K562 (cell line): Measurements from ENCODE around the gene PRSS8. TPM values are rescaled to one million over a fixed set of nuclear protein-coding genes. Genes with fewer than 3 reads are reported as not detected.

Source experiments
- ATAC-seq: fragments of 200-7000 bp; cut with Tn5 transposase; 3 replicates; pipeline ENCODE4 v1.9.1; 2020; ENCODE audit warnings: moderate library complexity
- BruUV-seq: library from RNA; stranded (reverse); fragments of 400-500 nt; replicated peaks from 2 replicates; lab custom pipeline; 2021; lab: Mats Ljungman, UMichigan
- CTCF ChIA-PET: fragments of 300-600 bp; formaldehyde crosslinking; extraction: SDS; loops from one replicate; lab custom pipeline; 2021; ENCODE audit warnings: low intra/inter-chr PET ratio; lab: Yijun Ruan, JAX
- POLR2A ChIA-PET: fragments of 300-600, 350-650 bp; sonication (Branson Sonifier 250); formaldehyde crosslinking; extraction: SDS; loops from one replicate; lab custom pipeline; 2021; ENCODE audit warnings: antibody characterized with exemption, inconsistent platforms; lab: Yijun Ruan, JAX
- DNase-seq, 4 experiments: peaks; one replicate each; pipeline versions ENCODE4 v3.0.0 to v3.0.0-alpha.2; 2011 to 2018; ENCODE audit warnings: low spot score in 3 of 4, mixed read lengths in 3 of 4; ENCODE audit errors: extremely low read depth in 1 of 4
- FAIRE-seq: peaks from 2 replicates; lab custom pipeline; 2011; peaks lifted over from hg19 to GRCh38; lab: Jason Lieb, UNC
- H2AFZ ChIP-seq: 2 replicates; pipeline ENCODE4 v1.6.0; 2011; ENCODE audit warnings: low read depth, low read length, control low read depth, inconsistent platforms
- H3K27ac ChIP-seq: fragments of 200-600 bp; 3 replicates; pipeline ENCODE4 v1.8.0; 2011; ENCODE audit warnings: low read depth, mild to moderate bottlenecking, control low read depth, inconsistent platforms, low read length, moderate library complexity, mixed read lengths; ENCODE audit errors: extremely low read depth
- H3K27me3 ChIP-seq, 2 experiments: fragments of 300-600 bp in 1 of 2; 2 replicates in 1 of 2; 3 replicates in 1 of 2; pipeline versions ENCODE4 v1.6.0 to v1.8.0; 2011; ENCODE audit warnings: inconsistent platforms in 2 of 2, low read length in 2 of 2, mild to moderate bottlenecking in 1 of 2, mixed read lengths in 1 of 2, moderate library complexity in 1 of 2; ENCODE audit not compliant: control insufficient read depth in 2 of 2, insufficient read depth in 2 of 2
- H3K36me3 ChIP-seq: fragments of 300-600 bp; 3 replicates; pipeline ENCODE4 v1.8.0; 2011; ENCODE audit warnings: mild to moderate bottlenecking, low read length, inconsistent platforms; ENCODE audit not compliant: control insufficient read depth, insufficient read depth
- H3K4me1 ChIP-seq, 2 experiments: fragments of 200-600 bp in 1 of 2; replicated peaks in 1 of 2; 2 replicates in 1 of 2; 3 replicates in 1 of 2; pipeline versions ENCODE4 v1.5.1 to v1.8.0; 2011; ENCODE audit warnings: inconsistent platforms in 2 of 2, low read length in 2 of 2, mild to moderate bottlenecking in 1 of 2, mixed read lengths in 1 of 2, moderate library complexity in 1 of 2; ENCODE audit not compliant: control insufficient read depth in 2 of 2, insufficient read depth in 2 of 2
- H3K4me2 ChIP-seq: 2 replicates; pipeline ENCODE4 v1.6.1; 2011; ENCODE audit warnings: low read length, control low read depth, inconsistent platforms, mixed read lengths; ENCODE audit not compliant: insufficient read depth
- H3K4me3 ChIP-seq: fragments of 200-600 bp; sonication (generic), shearing (Covaris generic); 2 replicates; pipeline ENCODE4 v1.5.1; 2016; ENCODE audit warnings: control low read depth, inconsistent platforms
- H3K79me2 ChIP-seq: fragments of 200-600 bp; 3 replicates; pipeline ENCODE4 v1.8.0; 2011; ENCODE audit warnings: low read length, inconsistent platforms; ENCODE audit not compliant: control insufficient read depth, insufficient read depth
- H3K9ac ChIP-seq, 2 experiments: 2 replicates each; pipeline versions ENCODE4 v1.6.0 to v1.6.1; 2011; ENCODE audit warnings: low read depth in 2 of 2, low read length in 2 of 2, control low read depth in 1 of 2, inconsistent platforms in 1 of 2, mild to moderate bottlenecking in 1 of 2, mixed read lengths in 1 of 2; ENCODE audit not compliant: insufficient read depth in 1 of 2
- H3K9me1 ChIP-seq: one replicate; pipeline ENCODE4 v1.6.0; 2011; ENCODE audit warnings: inconsistent platforms, mild to moderate bottlenecking, low read length, moderate library complexity; ENCODE audit not compliant: control insufficient read depth, insufficient read depth
- H3K9me3 ChIP-seq: replicated peaks from 2 replicates; pipeline ENCODE4 v1.5.1; 2011; ENCODE audit warnings: low read depth, low read length, inconsistent platforms; ENCODE audit not compliant: control insufficient read depth, insufficient read depth
- H4K20me1 ChIP-seq: replicated peaks from 2 replicates; pipeline ENCODE4 v1.6.1; 2011; ENCODE audit warnings: low read length, inconsistent platforms, mixed read lengths; ENCODE audit not compliant: control insufficient read depth, insufficient read depth
- FOXP4 ChIP-seq: sonication (generic); formaldehyde crosslinking; IDR thresholded peaks from 2 replicates; pipeline ENCODE4 v1.8.0; 2022; ENCODE audit warnings: mild to moderate bottlenecking, missing genetic modification reagents, borderline replicate concordance
- NFE2 ChIP-seq: IDR thresholded peaks from 2 replicates; pipeline ENCODE4 v1.6.1; 2014; ENCODE audit warnings: antibody characterized with exemption, low read depth
- POLR2A ChIP-seq: fragments of 450-650 bp; conservative IDR thresholded peaks from 2 replicates; pipeline ENCODE4 v1.6.1; 2016
- PRDM10 ChIP-seq: fragments of 450-650 bp; IDR thresholded peaks from 2 replicates; pipeline ENCODE4 v1.6.1; 2018; ENCODE audit not compliant: partially characterized antibody
- RBM25 ChIP-seq: fragments of 200-400 bp; formaldehyde crosslinking; IDR thresholded peaks from 2 replicates; pipeline ENCODE4 v1.6.1; 2018; ENCODE audit warnings: low read length, low read depth, moderate library complexity; ENCODE audit not compliant: severe bottlenecking
- TCF7L2 ChIP-seq: fragments of 150-350 bp; IDR thresholded peaks from 2 replicates; pipeline ENCODE4 v1.6.1; 2016; ENCODE audit warnings: low read depth, mild to moderate bottlenecking, low read length, moderate library complexity
- ZBTB33 ChIP-seq: sonication (generic); formaldehyde crosslinking; IDR thresholded peaks from 2 replicates; pipeline ENCODE4 v1.8.1; 2023; ENCODE audit warnings: mild to moderate bottlenecking, missing genetic modification reagents
- ZNF121 ChIP-seq: sonication (generic); formaldehyde crosslinking; conservative IDR thresholded peaks from 2 replicates; pipeline ENCODE4 v1.8.0; 2022; ENCODE audit warnings: missing genetic modification reagents
- ZNF395 ChIP-seq: fragments of 200-800 bp; sonication (Bioruptor generic); IDR thresholded peaks from 2 replicates; pipeline ENCODE4 v1.6.1; 2017; ENCODE audit warnings: missing genetic modification characterization, missing compliant biosample characterization
- WGBS: fragments of 100-300 bp; shearing (Covaris generic); methylation state at CpG from one replicate; pipeline ENCODE4 v1.1.6; 2016; ENCODE audit warnings: low coverage, mixed read lengths; ENCODE audit not compliant: insufficient coverage; ENCODE audit errors: missing lambda C conversion rate; 5-methylcytosine and 5-hydroxymethylcytosine counted together
- in situ Hi-C: fragments of 300-500 bp; cut with MboI; formaldehyde crosslinking; loops from 4 replicates; pipeline ENCODE4 v1.15.0; 2018; ENCODE audit warnings: inconsistent platforms, mixed read lengths
- intact Hi-C: fragments of 100-400 bp; cut with micrococcal nuclease; formaldehyde crosslinking; loops from 2 replicates; pipeline ENCODE4 v1.14.2; 2022
- polyA plus RNA-seq, 8 experiments: library from polyadenylated mRNA; depleted of rRNA in 4 of 8; stranded (reverse) in 5 of 8; unstranded in 3 of 8; fragments of >200 nt; fragmentation: Nextera tagmentation in 2 of 8; fragmentation: Illumina TruSeq in 1 of 8; extraction: Ambion mirVana in 2 of 8; extraction: Trizol in 1 of 8; gene quantifications; 2 replicates each; pipeline versions ENCODE4 v1.2.1 to v1.2.3, GENCODE V29; 2011 to 2014; ENCODE audit warnings: inconsistent platforms in 1 of 8, missing spikeins in 1 of 8
- total RNA-seq, 7 experiments: library from RNA; depleted of rRNA in 6 of 7; stranded (reverse); fragments of >200 nt in 6 of 7; fragmentation: Illumina TruSeq in 2 of 7; extraction: Trizol in 2 of 7; gene quantifications; 2 replicates each; pipeline versions ENCODE4 v1.2.1 to v1.2.3, GENCODE V29; 2011 to 2021; ENCODE audit warnings: low replicate concordance in 1 of 7

PRSS8 gene
- total and polyA plus RNA-seq, 9 of the 15 experiments (the other 6 are each of a cell fraction or from before 2014, with no cell fraction given): 0.25 to 3.9 (median 1.3) TPM; not detected in 1

- peaks cover 52% of the 10 kb centered on the region; the same call in 2 of the 3 replicates for H3K36me3 ChIP-seq
- peak overlapping the region; percentile 1; the same call in 1 of the 3 replicates for H3K27ac ChIP-seq
- WGBS: 66% methylated on average over 5 of the region's 5 CpGs
- ChIA-PET POLR2A (interaction anchor here (1.0 to 1.1 kb wide), 4 partner anchors 12 to 128 kb away, joined by 3 to 5 read pairs (median 4); partner anchors contain the start of gene HSD3B7), CTCF (no interaction called here)
- BruUV-seq: no TSS peak
- H3K9me1 ChIP-seq: no peaks in the 10 kb centered on the region
- no peak overlapping the region for H2AFZ ChIP-seq
- H3K4me2 ChIP-seq: no peak overlapping the region
- peak overlapping the region in 1 of 2 experiments; percentile 6; a peak in 1 of 4 replicates for H3K9ac ChIP-seq
- H3K4me1 ChIP-seq: peaks cover 0 to 38% of the 10 kb centered on the region in 2 experiments; a peak in 3 of 5 replicates
- TF ChIP-seq ZNF121: peak; percentile 28; the same call in 1 of the 2 replicates
- TF ChIP-seq ZBTB33 (CRISPR knock-in tag): 0 out of 2 replicates have a peak, but pooled peaks have one; percentile 38
- TF ChIP-seq POLR2A: peak; percentile 3; the same call in 1 of the 2 replicates
- peak; percentile 30; the same call in 1 of the 2 replicates for TF ChIP-seq TCF7L2
- peak; percentile 8 for TF ChIP-seq RBM25
- peak; percentile 88 for TF ChIP-seq PRDM10
- TF ChIP-seq NFE2: 0 out of 2 replicates have a peak, but pooled peaks have one; percentile 28
- no peak for TF ChIP-seq FOXP4 (CRISPR knock-in tag)
- TF ChIP-seq ZNF395: no peak
- peaks cover 31% of the 10 kb centered on the region for H3K79me2 ChIP-seq
- peaks cover 5% of the 10 kb centered on the region for H4K20me1 ChIP-seq
- no peak for ATAC-seq
- no peak for DNase-seq
- no peak overlapping the region for H3K4me3 ChIP-seq
- intact Hi-C loops (no loop called here), in situ Hi-C loops (no loop called here)
- no peaks in the 10 kb centered on the region for H3K27me3 ChIP-seq
- peak; percentile 52 for FAIRE-seq
- no peaks in the 10 kb centered on the region for H3K9me3 ChIP-seq
These were observed 22.1 kb downstream of the PRSS8 start for GRCh38 chr16:31113121-31114120.
